IPS-18c (cell line): ENCODE measurements around the gene RRAS.

ENCODE experiments used
- H3K4me3 ChIP-seq: 2 replicates; pipeline ENCODE4 v1.7.0; 2013; ENCODE audit warnings: low read depth, mild to moderate bottlenecking, low read length, moderate library complexity; ENCODE audit not compliant: insufficient read depth
- H3K9me3 ChIP-seq: one replicate; pipeline ENCODE4 v1.6.1; 2013; ENCODE audit warnings: mild to moderate bottlenecking, low read length, moderate library complexity; ENCODE audit not compliant: control insufficient read depth, insufficient read depth

Gene RRAS

GRCh38 chr19:49593233-49594113 lies 46.5 kb downstream of the RRAS start:
- Histone ChIP-seq H3K4me3 (peak overlapping the region; percentile 84; the same call in 1 of the 2 replicates), H3K9me3 (no peaks in the 10 kb centered on the region)

GRCh38 chr19:49592486-49593232 lies 47.3 kb downstream of the RRAS start:
- H3K9me3 ChIP-seq: no peaks in the 10 kb centered on the region
- peak overlapping the region; percentile 84 for H3K4me3 ChIP-seq

GRCh38 chr19:49591731-49592485 lies 48.0 kb downstream of the RRAS start:
- Histone ChIP-seq H3K4me3 (peak overlapping the region; percentile 84), H3K9me3 (no peaks in the 10 kb centered on the region)

GRCh38 chr19:49590971-49591730 lies 48.8 kb downstream of the RRAS start, which contains the start of gene PRR12:
Gene PRR12, plus strand, starts transcription at chr19:49591182. Its CDS starts 473 bp downstream, at chr19:49591655.
- Histone ChIP-seq H3K4me3 (peak within 1 kb of the TSS; percentile 96), H3K9me3 (no peaks in the 10 kb centered on the region)

- Histone ChIP-seq H3K9me3 (no peaks in the 10 kb centered on the region), H3K4me3 (peak overlapping the region; percentile 96)
Measured at GRCh38 chr19:49590071-49590970, 49.6 kb downstream of the RRAS start.

GRCh38 chr19:49589502-49589905 lies 50.4 kb downstream of the RRAS start:
- no peak overlapping the region for H3K4me3 ChIP-seq

GRCh38 chr19:49588365-49589122 lies 51.4 kb downstream of the RRAS start:
- H3K9me3 ChIP-seq: no peaks in the 10 kb centered on the region

More at GRCh38 chr19:49589502-49589905, 50.4 kb downstream of the RRAS start:
- no peaks in the 10 kb centered on the region for H3K9me3 ChIP-seq

GRCh38 chr19:49587227-49587626 lies 52.7 kb downstream of the RRAS start:
- H3K4me3 ChIP-seq: no peak overlapping the region
- H3K9me3 ChIP-seq: no peaks in the 10 kb centered on the region

More at GRCh38 chr19:49588365-49589122, 51.4 kb downstream of the RRAS start:
- H3K4me3 ChIP-seq: no peak overlapping the region
